COR-L47 (cell line): ENCODE measurements around the gene DNAJB8.

Source experiments
- DNase-seq: peaks from one replicate; lab custom pipeline; 2025; lab: John Stamatoyannopoulos, UW

The DNAJB8 gene

GRCh38 chr3:128425142-128425845 lies 41.4 kb downstream of the DNAJB8 start:
- no peak for DNase-seq

- no peak for DNase-seq
These were observed 42.1 kb downstream of the DNAJB8 start for GRCh38 chr3:128424508-128425069.

GRCh38 chr3:128423525-128424147 lies 43.1 kb downstream of the DNAJB8 start:
- DNase-seq = no peak

GRCh38 chr3:128422762-128423524 lies 43.7 kb downstream of the DNAJB8 start:
- no peak for DNase-seq

- DNase-seq = peak; percentile 39
These were observed 44.7 kb downstream of the DNAJB8 start for GRCh38 chr3:128421966-128422365.

- no peak for DNase-seq
These were observed 45.3 kb downstream of the DNAJB8 start for GRCh38 chr3:128421439-128421836.

- DNase-seq = no peak
These were observed 45.8 kb downstream of the DNAJB8 start for GRCh38 chr3:128420720-128421438.

- DNase-seq = no peak
These were observed 46.4 kb downstream of the DNAJB8 start for GRCh38 chr3:128420289-128420688.

- no peak for DNase-seq
These were observed 47.4 kb downstream of the DNAJB8 start for GRCh38 chr3:128419311-128419710.

GRCh38 chr3:128418900-128419299 lies 47.8 kb downstream of the DNAJB8 start:
- DNase-seq = no peak

GRCh38 chr3:128416578-128417211 lies 50.0 kb downstream of the DNAJB8 start:
- DNase-seq = no peak

GRCh38 chr3:128415773-128416577 lies 50.7 kb downstream of the DNAJB8 start:
- DNase-seq = no peak

- no peak for DNase-seq
These were observed 51.4 kb downstream of the DNAJB8 start for GRCh38 chr3:128415200-128415772.

- DNase-seq = no peak
These were observed 53.1 kb downstream of the DNAJB8 start for GRCh38 chr3:128413413-128414205.

GRCh38 chr3:128413003-128413370 lies 53.7 kb downstream of the DNAJB8 start:
- DNase-seq = no peak
